ENCODE data around the gene ZC3HAV1. TPM values are rescaled to one million over a fixed set of nuclear protein-coding genes. Genes with fewer than 3 reads are reported as not detected.
A peak's percentile ranks its signal among the peaks of the same experiment; 100 is the strongest.

ZC3HAV1 gene
- total and polyA plus RNA-seq, 3 experiments from 2014 or later, result 89.9 to 153 (median 92.8) TPM

GRCh38 chr7:139086454-139086853, 23.1 kb downstream of the ZC3HAV1 start:
- peaks cover 75% of the 10 kb centered on the region for H3K36me3 ChIP-seq (ENCODE audit: insufficient read depth, low read length)
- CTCF ChIA-PET, result interaction anchor here (3.2 to 4.4 kb wide), 2 partner anchors 8 to 11 kb away, joined by 24 to 27 read pairs; no protein-coding TSS in a partner anchor
- H3K27me3 ChIP-seq (ENCODE audit: insufficient read depth, low read length, poor library complexity, severe bottlenecking), result no peaks in the 10 kb centered on the region
- Mint-ChIP-seq H3K27ac (peak overlapping the region; percentile 35 to 88 (median 75)), H3K4me1 (peaks cover 79 to 96% (median 92%) of the 10 kb centered on the region in 3 donors), H3K4me3 (peak overlapping the region in 6 of 7 donors; percentile 18 to 81 (median 31)), H3K36me3 (peaks cover 25 to 86% (median 44%) of the 10 kb centered on the region in 3 donors), H3K27me3 (no peaks in the 10 kb centered on the region), H3K9me3 (peaks cover 0 to 8% (median 2%) of the 10 kb centered on the region in 5 donors)
- DNase-seq, result no peak
- no peaks in the 10 kb centered on the region for H3K9me3 ChIP-seq (ENCODE audit: low read length)
- POLR2A ChIA-PET, result interaction anchor here (0.6 to 1.6 kb wide), 3 partner anchors 9 to 24 kb away, joined by 5 to 14 read pairs (median 7); no protein-coding TSS in a partner anchor
- peaks cover 85% of the 10 kb centered on the region for H3K4me1 ChIP-seq (ENCODE audit: insufficient read depth, low read length)
- no peak overlapping the region for H3K27ac ChIP-seq (ENCODE audit: low read depth, low read length)
- no peak overlapping the region for H3K4me3 ChIP-seq (ENCODE audit: low read length)

GRCh38 chr7:139084709-139085108, 24.8 kb downstream of the ZC3HAV1 start:
- Histone ChIP-seq H3K9me3 (ENCODE audit: low read length) (no peaks in the 10 kb centered on the region), H3K4me3 (ENCODE audit: low read length) (no peak overlapping the region), H3K27me3 (ENCODE audit: insufficient read depth, low read length, poor library complexity, severe bottlenecking) (no peaks in the 10 kb centered on the region), H3K36me3 (ENCODE audit: insufficient read depth, low read length) (peaks cover 92% of the 10 kb centered on the region), H3K27ac (ENCODE audit: low read depth, low read length) (no peak overlapping the region), H3K4me1 (ENCODE audit: insufficient read depth, low read length) (peaks cover 88% of the 10 kb centered on the region)
- H3K27me3 Mint-ChIP-seq, result no peaks in the 10 kb centered on the region
- peaks cover 0 to 8% (median 2%) of the 10 kb centered on the region in 5 donors for H3K9me3 Mint-ChIP-seq
- peak overlapping the region in 5 of 7 donors; percentile 35 to 76 (median 69) for H3K4me3 Mint-ChIP-seq
- peaks cover 84 to 97% (median 96%) of the 10 kb centered on the region in 3 donors for H3K4me1 Mint-ChIP-seq
- POLR2A ChIA-PET, result no interaction called here
- peak overlapping the region; percentile 58 to 91 (median 84) for H3K27ac Mint-ChIP-seq
- DNase-seq, result no peak
- peaks cover 29 to 96% (median 50%) of the 10 kb centered on the region in 3 donors for H3K36me3 Mint-ChIP-seq
- CTCF ChIA-PET, result interaction anchor here (1.1 to 4.4 kb wide), 4 partner anchors 9 to 68 kb away, joined by 3 to 24 read pairs (median 8); no protein-coding TSS in a partner anchor

- H3K27me3 ChIP-seq (ENCODE audit: insufficient read depth, low read length, poor library complexity, severe bottlenecking), result no peaks in the 10 kb centered on the region
- H3K9me3 Mint-ChIP-seq, result peaks cover 0 to 1% (median 0%) of the 10 kb centered on the region in 5 donors
- H3K4me3 ChIP-seq (ENCODE audit: low read length), result no peak overlapping the region
- no peak for DNase-seq
- no peaks in the 10 kb centered on the region for H3K27me3 Mint-ChIP-seq
- H3K36me3 Mint-ChIP-seq, result peaks cover 7 to 98% (median 46%) of the 10 kb centered on the region in 3 donors
- H3K36me3 ChIP-seq (ENCODE audit: insufficient read depth, low read length), result peaks cover 93% of the 10 kb centered on the region
- POLR2A ChIA-PET, result interaction anchor here (1.1 kb wide), 1 partner anchor 22 kb away, joined by 3 read pairs; no protein-coding TSS in a partner anchor
- peaks cover 77% of the 10 kb centered on the region for H3K4me1 ChIP-seq (ENCODE audit: insufficient read depth, low read length)
- peaks cover 83 to 94% (median 90%) of the 10 kb centered on the region in 3 donors for H3K4me1 Mint-ChIP-seq
- H3K4me3 Mint-ChIP-seq, result peak overlapping the region in 5 of 7 donors; percentile 33 to 70 (median 48)
- no peak overlapping the region for H3K27ac ChIP-seq (ENCODE audit: low read depth, low read length)
- peak overlapping the region in 7 of 8 donors; percentile 68 to 93 (median 79) for H3K27ac Mint-ChIP-seq
- CTCF ChIA-PET, result no interaction called here
- no peaks in the 10 kb centered on the region for H3K9me3 ChIP-seq (ENCODE audit: low read length)
Observed at GRCh38 chr7:139081584-139081983, 27.9 kb downstream of the ZC3HAV1 start.

- peaks cover 75% of the 10 kb centered on the region for H3K4me1 ChIP-seq (ENCODE audit: insufficient read depth, low read length)
- Mint-ChIP-seq H3K4me3 (peak overlapping the region in 5 of 7 donors; percentile 33 to 70 (median 44)), H3K36me3 (peaks cover 5 to 98% (median 44%) of the 10 kb centered on the region in 3 donors), H3K27me3 (no peaks in the 10 kb centered on the region), H3K4me1 (peaks cover 77 to 94% (median 88%) of the 10 kb centered on the region in 3 donors), H3K9me3 (no peaks in the 10 kb centered on the region), H3K27ac (peak overlapping the region; percentile 68 to 93 (median 78))
- ChIA-PET POLR2A (interaction anchor here (0.6 to 1.5 kb wide), 4 partner anchors 14 to 24 kb away, joined by 3 to 10 read pairs (median 4); no protein-coding TSS in a partner anchor), CTCF (interaction anchor here (1.1 to 1.4 kb wide), 3 partner anchors 34 to 64 kb away, joined by 3 to 4 read pairs (median 3); no protein-coding TSS in a partner anchor)
- no peak overlapping the region for H3K27ac ChIP-seq (ENCODE audit: low read depth, low read length)
- no peak for DNase-seq
- H3K36me3 ChIP-seq (ENCODE audit: insufficient read depth, low read length), result peaks cover 93% of the 10 kb centered on the region
- H3K4me3 ChIP-seq (ENCODE audit: low read length), result no peak overlapping the region
- H3K9me3 ChIP-seq (ENCODE audit: low read length), result no peaks in the 10 kb centered on the region
- no peaks in the 10 kb centered on the region for H3K27me3 ChIP-seq (ENCODE audit: insufficient read depth, low read length, poor library complexity, severe bottlenecking)
Observed at GRCh38 chr7:139080905-139081304, 28.6 kb downstream of the ZC3HAV1 start.

GRCh38 chr7:139079861-139080260, 29.7 kb downstream of the ZC3HAV1 start:
- CTCF ChIA-PET, result interaction anchor here (1.1 to 2.0 kb wide), 4 partner anchors 12 to 63 kb away, joined by 3 to 5 read pairs (median 4); no protein-coding TSS in a partner anchor

GRCh38 chr7:139078911-139079310, 30.6 kb downstream of the ZC3HAV1 start:
- H3K36me3 ChIP-seq (ENCODE audit: insufficient read depth, low read length), result peaks cover 87% of the 10 kb centered on the region
- H3K4me3 Mint-ChIP-seq, result peak overlapping the region in 1 of 7 donors; percentile 31
- H3K36me3 Mint-ChIP-seq, result peaks cover 12 to 93% (median 40%) of the 10 kb centered on the region in 3 donors
- DNase-seq, result no peak
- no peaks in the 10 kb centered on the region for H3K27me3 Mint-ChIP-seq
- H3K4me3 ChIP-seq (ENCODE audit: low read length), result no peak overlapping the region
- no peaks in the 10 kb centered on the region for H3K9me3 ChIP-seq (ENCODE audit: low read length)
- no peak overlapping the region for H3K27ac ChIP-seq (ENCODE audit: low read depth, low read length)
- H3K27me3 ChIP-seq (ENCODE audit: insufficient read depth, low read length, poor library complexity, severe bottlenecking), result no peaks in the 10 kb centered on the region
- H3K9me3 Mint-ChIP-seq, result no peaks in the 10 kb centered on the region
- H3K4me1 Mint-ChIP-seq, result peaks cover 65 to 89% (median 85%) of the 10 kb centered on the region in 3 donors
- POLR2A ChIA-PET, result interaction anchor here (0.5 kb wide), 1 partner anchor 25 kb away, joined by 13 read pairs; no protein-coding TSS in a partner anchor
- peaks cover 69% of the 10 kb centered on the region for H3K4me1 ChIP-seq (ENCODE audit: insufficient read depth, low read length)
- CTCF ChIA-PET, result interaction anchor here (2.0 to 2.3 kb wide), 2 partner anchors 13 to 16 kb away, joined by 5 to 7 read pairs; no protein-coding TSS in a partner anchor
- H3K27ac Mint-ChIP-seq, result peak overlapping the region; percentile 60 to 86 (median 79)

More at GRCh38 chr7:139079861-139080260, 29.7 kb downstream of the ZC3HAV1 start:
- Histone ChIP-seq H3K27me3 (ENCODE audit: insufficient read depth, low read length, poor library complexity, severe bottlenecking) (no peaks in the 10 kb centered on the region), H3K4me1 (ENCODE audit: insufficient read depth, low read length) (peaks cover 70% of the 10 kb centered on the region), H3K9me3 (ENCODE audit: low read length) (no peaks in the 10 kb centered on the region), H3K27ac (ENCODE audit: low read depth, low read length) (no peak overlapping the region), H3K4me3 (ENCODE audit: low read length) (no peak overlapping the region), H3K36me3 (ENCODE audit: insufficient read depth, low read length) (peaks cover 92% of the 10 kb centered on the region)
- H3K4me1 Mint-ChIP-seq, result peaks cover 70 to 91% (median 88%) of the 10 kb centered on the region in 3 donors
- DNase-seq, result no peak
- POLR2A ChIA-PET, result interaction anchor here (1.2 to 1.5 kb wide), 2 partner anchors 15 to 25 kb away, joined by 4 to 10 read pairs; no protein-coding TSS in a partner anchor
- no peaks in the 10 kb centered on the region for H3K27me3 Mint-ChIP-seq
- peak overlapping the region in 7 of 8 donors; percentile 61 to 84 (median 74) for H3K27ac Mint-ChIP-seq
- peaks cover 9 to 97% (median 41%) of the 10 kb centered on the region in 3 donors for H3K36me3 Mint-ChIP-seq
- H3K4me3 Mint-ChIP-seq, result peak overlapping the region in 3 of 7 donors; percentile 25 to 51 (median 35)
- no peaks in the 10 kb centered on the region for H3K9me3 Mint-ChIP-seq

GRCh38 chr7:139078399-139078798, 31.1 kb downstream of the ZC3HAV1 start:
- H3K4me1 ChIP-seq (ENCODE audit: insufficient read depth, low read length), result peaks cover 70% of the 10 kb centered on the region
- H3K27me3 ChIP-seq (ENCODE audit: insufficient read depth, low read length, poor library complexity, severe bottlenecking), result no peaks in the 10 kb centered on the region
- peaks cover 86% of the 10 kb centered on the region for H3K36me3 ChIP-seq (ENCODE audit: insufficient read depth, low read length)
- POLR2A ChIA-PET, result interaction anchor here (0.5 to 1.0 kb wide), 3 partner anchors 10 to 26 kb away, joined by 3 to 13 read pairs (median 3); no protein-coding TSS in a partner anchor
- H3K27me3 Mint-ChIP-seq, result no peaks in the 10 kb centered on the region
- no peaks in the 10 kb centered on the region for H3K9me3 ChIP-seq (ENCODE audit: low read length)
- H3K4me3 ChIP-seq (ENCODE audit: low read length), result no peak overlapping the region
- H3K4me1 Mint-ChIP-seq, result peaks cover 66 to 89% (median 85%) of the 10 kb centered on the region in 3 donors
- H3K36me3 Mint-ChIP-seq, result peaks cover 15 to 93% (median 36%) of the 10 kb centered on the region in 3 donors
- H3K27ac Mint-ChIP-seq, result peak overlapping the region; percentile 43 to 86 (median 72)
- no peak overlapping the region for H3K4me3 Mint-ChIP-seq
- no peak for DNase-seq
- H3K27ac ChIP-seq (ENCODE audit: low read depth, low read length), result no peak overlapping the region
- CTCF ChIA-PET, result interaction anchor here (1.1 to 2.4 kb wide), 4 partner anchors 10 to 34 kb away, joined by 3 to 7 read pairs (median 5); no protein-coding TSS in a partner anchor
- H3K9me3 Mint-ChIP-seq, result no peaks in the 10 kb centered on the region

Measured in CD8-positive, alpha-beta memory T cell (primary cell).